NT2/D1 (cell line): ENCODE results near the gene SIDT1.

ENCODE experiments used
- SUZ12 ChIP-seq: IDR thresholded peaks from 2 replicates; pipeline ENCODE4 v1.6.1; 2011; ENCODE audit not compliant: insufficient read length, insufficient read depth; ENCODE audit errors: extremely low read depth
- YY1 ChIP-seq: IDR thresholded peaks from 2 replicates; pipeline ENCODE4 v1.6.1; 2011; ENCODE audit not compliant: insufficient read length, insufficient read depth

- TF ChIP-seq YY1 (no peak), SUZ12 (no peak)
These were observed 52.9 kb downstream of the SIDT1 start for GRCh38 chr3:113585228-113585627.
